T47D (cell line): ENCODE data around the gene DDX54.
"Not testable (repeated sequence)": the region's sequence is repeated elsewhere in the genome, so short reads cannot be mapped to it uniquely, and the experiment has no call there.

Experiments used
- DNase-seq, 2 experiments: peaks; one replicate each; pipeline versions ENCODE4 v3.0.0 to v3.0.0-alpha.2; 2011 to 2012; ENCODE audit warnings: low read depth in 1 of 2, low spot score in 1 of 2
- JUND ChIP-seq: IDR thresholded peaks from 2 replicates; pipeline ENCODE4 v1.6.1; 2012; ENCODE audit warnings: low read depth
- in situ Hi-C: cut with HindIII; loops from 2 replicates; pipeline ENCODE4 v1.10.0; 2016; ENCODE audit warnings: low sequenced_read_pairs, low pct_unique_long_range_greater_than_20kb

The DDX54 gene

GRCh38 chr12:113129664-113130456, 55.4 kb downstream of the DDX54 start:
- in situ Hi-C loops = no loop called here
- DNase-seq = no peak
- TF ChIP-seq JUND = no peak

- TF ChIP-seq JUND = no peak
- DNase-seq = no peak
- in situ Hi-C loops = no loop called here
Measured at GRCh38 chr12:113128802-113129663, 56.2 kb downstream of the DDX54 start.

- in situ Hi-C loops = no loop called here
- TF ChIP-seq JUND = no peak
- DNase-seq = no peak
Measured at GRCh38 chr12:113127791-113128199, 57.5 kb downstream of the DDX54 start.

- no peak for DNase-seq
- in situ Hi-C loops = no loop called here
- TF ChIP-seq JUND = no peak
Measured at GRCh38 chr12:113120670-113121370, 64.5 kb downstream of the DDX54 start.

GRCh38 chr12:113119980-113120669, 65.2 kb downstream of the DDX54 start:
- in situ Hi-C loops = no loop called here
- DNase-seq = no peak
- TF ChIP-seq JUND = no peak

- in situ Hi-C loops = no loop called here
Measured at GRCh38 chr12:113118142-113118541, 67.1 kb downstream of the DDX54 start.

GRCh38 chr12:113117684-113118083, 67.6 kb downstream of the DDX54 start:
- DNase-seq, in situ Hi-C loops: not testable (repeated sequence)

More at GRCh38 chr12:113118142-113118541, 67.1 kb downstream of the DDX54 start:
- no peak for TF ChIP-seq JUND
- DNase-seq = no peak

GRCh38 chr12:113116875-113117274, 68.4 kb downstream of the DDX54 start:
- TF ChIP-seq JUND = no peak
- DNase-seq = no peak
- in situ Hi-C loops = no loop called here

GRCh38 chr12:113115455-113116126, 69.7 kb downstream of the DDX54 start:
- DNase-seq = no peak
- no peak for TF ChIP-seq JUND
- in situ Hi-C loops = no loop called here

GRCh38 chr12:113114447-113115178, 70.7 kb downstream of the DDX54 start:
- TF ChIP-seq JUND = no peak
- in situ Hi-C loops = no loop called here
- DNase-seq = no peak

GRCh38 chr12:113113397-113113796, 71.9 kb downstream of the DDX54 start:
- DNase-seq = no peak

More at GRCh38 chr12:113113397-113113796, 71.9 kb downstream of the DDX54 start:
- TF ChIP-seq JUND = no peak
- in situ Hi-C loops = no loop called here
